Neuronal stem cell (in vitro differentiated cells): ENCODE data around the gene PHF21A.

Experiments
- DNase-seq: peaks from one replicate; pipeline ENCODE4 v3.0.0-alpha.2; 2013; ENCODE audit warnings: low spot score
- H2AFZ ChIP-seq: one replicate; pipeline ENCODE4 v1.6.1; 2013; ENCODE audit warnings: mild to moderate bottlenecking, low read length, inconsistent platforms
- H2AK5ac ChIP-seq: 2 replicates; pipeline ENCODE4 v1.6.1; 2013; ENCODE audit warnings: low read depth, mild to moderate bottlenecking, inconsistent platforms, low read length, moderate library complexity, mixed read lengths
- H2BK120ac ChIP-seq: 2 replicates; pipeline ENCODE4 v1.6.1; 2013; ENCODE audit warnings: low read depth, mild to moderate bottlenecking, inconsistent platforms, low read length, moderate library complexity, mixed read lengths
- H2BK12ac ChIP-seq: one replicate; pipeline ENCODE4 v1.6.1; 2013; ENCODE audit warnings: low read length, inconsistent platforms
- H2BK15ac ChIP-seq: 2 replicates; pipeline ENCODE4 v1.6.1; 2013; ENCODE audit warnings: mild to moderate bottlenecking, low read length, inconsistent platforms, mixed read lengths
- H2BK5ac ChIP-seq: one replicate; pipeline ENCODE4 v1.6.1; 2013; ENCODE audit warnings: inconsistent platforms, mild to moderate bottlenecking, low read length, moderate library complexity
- H3K14ac ChIP-seq: one replicate; pipeline ENCODE4 v1.6.1; 2013; ENCODE audit warnings: low read length, inconsistent platforms
- H3K18ac ChIP-seq: 2 replicates; pipeline ENCODE4 v1.6.1; 2013; ENCODE audit warnings: low read length, inconsistent platforms
- H3K23ac ChIP-seq: 2 replicates; pipeline ENCODE4 v1.6.1; 2013; ENCODE audit warnings: low read depth, mild to moderate bottlenecking, mixed read lengths, low read length, inconsistent platforms; ENCODE audit not compliant: poor library complexity
- H3K27ac ChIP-seq: replicated peaks from 3 replicates; pipeline ENCODE4 v1.5.1; 2013; ENCODE audit warnings: low read length, inconsistent platforms
- H3K27me3 ChIP-seq, 3 experiments: 2 replicates each; pipeline ENCODE4 v1.6.1; 2013; ENCODE audit warnings: low read length in 3 of 3, mild to moderate bottlenecking in 2 of 3, inconsistent platforms in 1 of 3, low read depth in 1 of 3, mixed read lengths in 1 of 3, moderate library complexity in 1 of 3; ENCODE audit not compliant: control insufficient read depth in 3 of 3, insufficient read depth in 3 of 3
- H3K36me3 ChIP-seq, 2 donors: replicated peaks in 1 of 2; 2 replicates each; pipeline ENCODE4 v1.6.1; 2013; ENCODE audit warnings: low read length in 2 of 2; ENCODE audit not compliant: control insufficient read depth in 2 of 2, insufficient read depth in 2 of 2
- H3K4ac ChIP-seq: 2 replicates; pipeline ENCODE4 v1.6.1; 2013; ENCODE audit warnings: inconsistent platforms, mild to moderate bottlenecking, low read length, moderate library complexity
- H3K4me1 ChIP-seq, 2 donors: 1 replicate in 1 of 2; 2 replicates in 1 of 2; pipeline ENCODE4 v1.6.1; 2013; ENCODE audit warnings: low read length in 2 of 2, low read depth in 1 of 2; ENCODE audit not compliant: control insufficient read depth in 2 of 2, insufficient read depth in 1 of 2
- H3K4me2 ChIP-seq: one replicate; pipeline ENCODE4 v1.6.1; 2013; ENCODE audit warnings: mild to moderate bottlenecking, low read length, inconsistent platforms; ENCODE audit not compliant: insufficient read depth, poor library complexity, severe bottlenecking
- H3K4me3 ChIP-seq, 2 donors: 2 replicates each; pipeline ENCODE4 v1.5.1; 2013; ENCODE audit warnings: low read length in 2 of 2, mild to moderate bottlenecking in 2 of 2, inconsistent platforms in 1 of 2, moderate library complexity in 1 of 2
- H3K79me1 ChIP-seq: one replicate; pipeline ENCODE4 v1.6.1; 2013; ENCODE audit warnings: low read depth, mild to moderate bottlenecking, inconsistent platforms, low read length, moderate library complexity
- H3K9ac ChIP-seq: one replicate; pipeline ENCODE4 v1.6.1; 2013; ENCODE audit warnings: mild to moderate bottlenecking, low read depth, low read length, inconsistent platforms; ENCODE audit not compliant: poor library complexity
- H3K9me3 ChIP-seq, 2 donors: replicated peaks in 1 of 2; 2 replicates each; pipeline versions ENCODE3 to v1.6.1; 2013; ENCODE audit warnings: low read length in 2 of 2, mild to moderate bottlenecking in 2 of 2, inconsistent platforms in 1 of 2, low read depth in 1 of 2, mixed read lengths in 1 of 2, moderate library complexity in 1 of 2; ENCODE audit not compliant: control insufficient read depth in 2 of 2, insufficient read depth in 1 of 2
- H4K8ac ChIP-seq: one replicate; pipeline ENCODE4 v1.6.1; 2013; ENCODE audit warnings: low read depth, mild to moderate bottlenecking, inconsistent platforms, low read length, moderate library complexity
- H4K91ac ChIP-seq: one replicate; pipeline ENCODE4 v1.6.1; 2013; ENCODE audit warnings: low read length, low read depth, mild to moderate bottlenecking, inconsistent platforms; ENCODE audit not compliant: poor library complexity
- WGBS, 2 donors: extraction: QIAGEN DNeasy Blood & Tissue Kit; methylation state at CpG; one replicate each; pipeline ENCODE4 v1.1.7; 2013; ENCODE audit warnings: missing lambda C conversion rate in 2 of 2, mixed read lengths in 1 of 2; ENCODE audit not compliant: insufficient read length in 2 of 2, insufficient replicate concordance in 1 of 2; ENCODE audit errors: extremely low coverage in 2 of 2; 5-methylcytosine and 5-hydroxymethylcytosine counted together

PHF21A gene

GRCh38 chr11:45948356-45948755 is 172.9 kb downstream of the PHF21A start:
- Histone ChIP-seq H3K9me3 (no peaks in the 10 kb centered on the region), H4K91ac (no peak overlapping the region), H4K8ac (no peak overlapping the region), H3K4me2 (no peak overlapping the region), H3K27me3 (no peaks in the 10 kb centered on the region), H3K4me3 (no peak overlapping the region), H3K18ac (no peak overlapping the region), H3K79me1 (no peaks in the 10 kb centered on the region), H3K36me3 (peaks cover 16 to 93% of the 10 kb centered on the region in 2 donors), H3K14ac (no peak overlapping the region), H3K4me1 (peaks cover 0 to 17% of the 10 kb centered on the region in 2 donors), H3K9ac (no peak overlapping the region), H2BK15ac (no peak overlapping the region), H2AK5ac (no peak overlapping the region), H2BK12ac (no peak overlapping the region), H2BK5ac (no peak overlapping the region), H2AFZ (no peak overlapping the region), H3K27ac (no peak overlapping the region), H3K23ac (no peak overlapping the region), H2BK120ac (no peak overlapping the region), H3K4ac (no peak overlapping the region)
- no peak for DNase-seq
- WGBS, 2 donors = no CpG with 5 or more reads among the region's 3 CpGs

- no peak overlapping the region for H2AFZ ChIP-seq
- no peak overlapping the region for H4K8ac ChIP-seq
- H3K4me1 ChIP-seq = peaks cover 0 to 17% of the 10 kb centered on the region in 2 donors
- H2BK15ac ChIP-seq = no peak overlapping the region
- H3K9ac ChIP-seq = no peak overlapping the region
- no peak overlapping the region for H4K91ac ChIP-seq
- no peak overlapping the region for H2BK5ac ChIP-seq
- H2AK5ac ChIP-seq = no peak overlapping the region
- no peaks in the 10 kb centered on the region for H3K27me3 ChIP-seq
- no peak overlapping the region for H3K23ac ChIP-seq
- no peak overlapping the region for H2BK12ac ChIP-seq
- no peak overlapping the region for H3K4ac ChIP-seq
- no CpG with 5 or more reads among the region's 1 CpG for WGBS, 2 donors
- H3K18ac ChIP-seq = no peak overlapping the region
- no peak overlapping the region for H2BK120ac ChIP-seq
- no peak overlapping the region for H3K4me3 ChIP-seq
- no peak overlapping the region for H3K14ac ChIP-seq
- H3K4me2 ChIP-seq = no peak overlapping the region
- H3K9me3 ChIP-seq = no peaks in the 10 kb centered on the region
- H3K79me1 ChIP-seq = no peaks in the 10 kb centered on the region
- no peak for DNase-seq
- H3K27ac ChIP-seq = no peak overlapping the region
- peaks cover 15 to 93% of the 10 kb centered on the region in 2 donors for H3K36me3 ChIP-seq
These were observed 173.4 kb downstream of the PHF21A start for GRCh38 chr11:45947885-45948284.

- Histone ChIP-seq H3K4ac (no peak overlapping the region), H2BK15ac (no peak overlapping the region), H3K79me1 (no peaks in the 10 kb centered on the region), H3K27ac (no peak overlapping the region), H2AFZ (no peak overlapping the region), H3K14ac (no peak overlapping the region), H2AK5ac (no peak overlapping the region), H4K91ac (no peak overlapping the region), H3K4me3 (no peak overlapping the region), H3K18ac (no peak overlapping the region), H3K4me2 (no peak overlapping the region), H2BK120ac (no peak overlapping the region), H3K27me3 (no peaks in the 10 kb centered on the region), H4K8ac (no peak overlapping the region), H3K36me3 (peaks cover 13 to 91% of the 10 kb centered on the region in 2 donors), H3K9me3 (no peaks in the 10 kb centered on the region), H3K4me1 (peaks cover 0 to 17% of the 10 kb centered on the region in 2 donors), H3K23ac (no peak overlapping the region), H2BK12ac (no peak overlapping the region), H2BK5ac (no peak overlapping the region), H3K9ac (no peak overlapping the region)
- no peak for DNase-seq
- WGBS, 2 donors = no CpG with 5 or more reads among the region's 3 CpGs
These were observed 175.8 kb downstream of the PHF21A start for GRCh38 chr11:45945397-45945999.

GRCh38 chr11:45942381-45942780 is 178.9 kb downstream of the PHF21A start:
- H3K14ac ChIP-seq = no peak overlapping the region
- peaks cover under 1 to 3% of the 10 kb centered on the region in 2 donors for H3K4me1 ChIP-seq
- H2BK12ac ChIP-seq = no peak overlapping the region
- no peak overlapping the region for H3K4me2 ChIP-seq
- DNase-seq = no peak
- H4K91ac ChIP-seq = no peak overlapping the region
- no peak overlapping the region for H3K9ac ChIP-seq
- no peaks in the 10 kb centered on the region for H3K79me1 ChIP-seq
- H2AK5ac ChIP-seq = no peak overlapping the region
- H3K9me3 ChIP-seq = no peaks in the 10 kb centered on the region
- no peak overlapping the region for H3K4ac ChIP-seq
- H3K4me3 ChIP-seq = no peak overlapping the region
- no peak overlapping the region for H2AFZ ChIP-seq
- no peak overlapping the region for H2BK120ac ChIP-seq
- H2BK5ac ChIP-seq = no peak overlapping the region
- H2BK15ac ChIP-seq = no peak overlapping the region
- WGBS, 2 donors = no CpG with 5 or more reads among the region's 4 CpGs
- no peak overlapping the region for H4K8ac ChIP-seq
- H3K27me3 ChIP-seq = no peaks in the 10 kb centered on the region
- no peak overlapping the region for H3K18ac ChIP-seq
- no peak overlapping the region for H3K27ac ChIP-seq
- H3K23ac ChIP-seq = no peak overlapping the region
- peaks cover 7 to 72% of the 10 kb centered on the region in 2 donors for H3K36me3 ChIP-seq
